ENCODE results near the gene PRKCH. TPM values are rescaled to one million over a fixed set of nuclear protein-coding genes. Genes with fewer than 3 reads are reported as not detected.

PRKCH gene
- total RNA-seq, 1 donor from 2014 or later = 14.5 TPM

DNA sequence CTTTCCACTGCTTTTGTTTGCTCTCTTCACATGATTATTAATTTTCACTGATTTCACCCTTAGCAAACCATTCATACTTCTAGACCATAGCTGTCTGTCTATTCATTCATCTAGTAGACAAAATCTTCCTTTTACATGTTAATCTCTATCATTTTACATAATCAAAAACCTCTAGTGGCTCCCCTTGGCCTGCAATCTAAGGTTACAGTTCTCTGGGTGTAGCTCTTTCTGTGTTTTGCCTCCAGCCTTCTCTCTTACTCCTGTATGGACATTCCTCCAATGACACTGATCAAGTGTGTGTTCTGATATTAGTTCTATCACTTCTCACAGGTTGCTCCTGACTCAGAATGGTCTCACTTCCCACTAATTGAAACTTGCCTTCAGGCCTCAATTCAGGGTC is 56.4 kb downstream of the PRKCH start:
- ATAC-seq (ENCODE audit: poor library complexity) = no peak
- intact Hi-C loops (cut with DNase I) = no loop called here

DNA sequence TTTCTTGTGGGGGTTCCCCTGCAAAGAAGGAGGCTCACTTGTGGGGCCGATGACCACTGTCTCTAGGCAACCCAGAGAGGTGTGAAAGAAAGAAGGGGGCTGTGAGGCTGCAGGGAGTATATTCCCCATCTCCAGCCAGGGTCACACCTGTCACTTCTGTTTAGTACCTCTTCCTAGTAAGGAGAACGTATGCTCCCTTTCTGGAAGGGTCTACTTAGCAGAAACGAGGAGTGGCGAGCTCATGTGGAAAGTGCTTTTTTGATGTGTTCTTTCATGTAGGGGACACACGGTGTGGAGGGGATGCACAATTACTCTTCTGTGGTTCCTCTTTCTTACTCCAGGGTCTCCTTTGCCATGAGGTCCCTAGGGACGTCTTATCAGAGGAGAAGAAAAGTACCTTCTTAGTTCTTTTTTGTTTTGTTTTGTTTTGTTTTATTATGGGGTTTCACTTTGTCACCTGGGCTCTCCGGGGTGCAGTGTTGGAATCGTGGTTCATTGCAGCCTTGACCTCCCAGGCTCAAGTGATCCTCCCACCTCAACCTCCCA is 58.3 kb downstream of the PRKCH start:
- DNase-seq = no peak
- intact Hi-C loops (cut with DNase I) = loop anchor here (10.0 kb wide), 1 partner anchor 55 kb away; no protein-coding TSS in a partner anchor
- ATAC-seq (ENCODE audit: poor library complexity) = no peak

More for the DNA sequence above, 56.4 kb downstream of the PRKCH start:
- DNase-seq = no peak

DNA sequence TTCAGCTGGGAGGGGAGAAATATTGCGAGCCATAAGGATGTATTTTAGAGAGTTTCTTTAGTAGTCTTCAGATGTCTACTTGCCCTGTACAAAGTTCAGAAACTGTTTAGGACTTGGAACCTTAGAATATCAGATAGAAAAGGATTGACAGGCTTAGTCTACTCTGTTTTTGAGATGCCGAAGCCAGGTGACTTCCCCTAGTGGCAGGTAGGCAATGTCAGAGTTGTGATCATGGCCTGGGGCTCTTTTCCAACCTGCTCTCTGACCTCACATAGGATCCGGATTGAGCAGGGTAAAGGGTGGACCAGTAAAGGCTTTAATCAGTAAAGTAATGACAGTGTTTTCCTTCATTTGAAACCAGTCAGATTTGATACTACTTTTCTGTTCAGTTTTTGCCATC is 59.6 kb downstream of the PRKCH start:
- no peak for DNase-seq
- no peak for ATAC-seq (ENCODE audit: poor library complexity)
- intact Hi-C loops (cut with DNase I) = loop anchor here (10.0 kb wide), 1 partner anchor 54 kb away; no protein-coding TSS in a partner anchor

DNA sequence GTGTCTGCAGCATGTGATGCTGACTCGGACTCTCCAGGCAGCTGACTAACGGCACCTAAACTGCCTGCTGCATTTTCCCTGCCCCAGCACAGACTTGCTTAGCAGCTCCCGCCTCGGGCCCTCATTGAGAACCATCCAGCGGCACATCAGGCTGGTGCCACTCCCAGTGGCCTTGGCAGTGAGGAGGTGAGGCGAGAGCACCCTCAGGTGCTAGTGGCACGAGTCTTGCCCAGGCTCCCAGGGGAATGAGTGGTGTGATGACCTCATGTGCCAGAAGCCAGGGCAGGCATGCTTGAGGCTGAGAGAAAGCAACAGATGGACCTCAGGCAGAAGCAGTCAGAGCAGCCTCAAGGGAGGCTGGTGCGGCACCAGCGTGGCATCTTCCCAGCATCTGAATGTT is 60.2 kb downstream of the PRKCH start:
- intact Hi-C loops (cut with DNase I) = loop anchor here (10.0 kb wide), 1 partner anchor 53 kb away; no protein-coding TSS in a partner anchor
- DNase-seq = no peak
- ATAC-seq (ENCODE audit: poor library complexity) = no peak

DNA sequence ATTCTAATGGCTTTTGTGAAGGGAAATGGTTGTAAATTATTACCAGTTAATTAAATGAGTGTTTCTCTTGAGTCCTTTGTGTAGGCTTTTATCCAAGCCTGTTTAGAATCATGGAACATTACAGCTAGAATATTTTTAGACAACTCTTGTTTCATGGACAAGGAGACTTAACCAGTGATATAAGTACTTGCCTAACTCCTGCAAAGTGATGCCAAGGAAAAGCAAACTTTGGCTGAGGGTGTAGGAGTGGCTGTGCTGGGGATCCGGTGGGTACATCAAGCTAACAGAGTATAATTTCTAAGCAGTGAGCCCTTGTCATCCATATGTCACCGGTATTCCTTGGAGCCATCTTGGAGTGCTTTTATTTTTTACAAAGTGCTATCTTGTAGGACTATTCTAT is 61.5 kb downstream of the PRKCH start:
- no peak for ATAC-seq (ENCODE audit: poor library complexity)
- intact Hi-C loops (cut with DNase I) = loop anchor here (10.0 kb wide), 1 partner anchor 52 kb away; no protein-coding TSS in a partner anchor

DNA sequence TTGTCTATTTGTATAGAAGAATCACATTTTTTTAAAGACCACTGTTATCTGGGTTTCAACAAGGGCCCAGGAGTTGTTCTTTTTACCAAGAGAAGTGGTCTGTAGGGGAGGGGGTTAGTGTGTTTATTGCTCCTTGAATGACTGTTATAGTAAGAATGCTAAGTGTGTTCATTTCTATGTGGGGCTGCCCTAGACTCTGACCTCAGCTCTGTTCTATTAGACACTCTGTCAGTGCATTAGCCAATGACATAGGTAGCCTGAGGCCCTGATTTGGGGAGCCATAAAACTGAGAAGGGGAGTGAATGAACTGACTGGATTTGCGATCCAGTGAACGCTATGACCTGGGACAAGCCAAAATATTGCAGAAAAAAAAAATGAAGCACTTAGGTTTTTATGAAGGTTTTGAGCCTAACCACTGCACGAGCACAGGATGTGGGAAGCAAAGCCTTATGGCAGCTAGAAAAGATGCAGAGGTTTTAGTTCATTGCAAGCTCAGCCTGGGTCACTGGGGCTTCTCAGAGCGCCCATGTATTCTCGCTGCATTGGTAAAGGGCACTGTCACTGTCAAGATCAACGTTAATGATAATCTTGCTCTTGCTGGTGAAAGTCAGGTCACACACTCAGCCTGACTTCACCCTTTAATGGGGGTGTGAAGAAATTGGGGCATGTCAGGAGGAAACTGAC is 63.8 kb downstream of the PRKCH start:
- DNase-seq = no peak
- no peak for ATAC-seq (ENCODE audit: poor library complexity)
- intact Hi-C loops (cut with DNase I) = loop anchor here (10.0 kb wide), 1 partner anchor 50 kb away; no protein-coding TSS in a partner anchor

More for the DNA sequence above, 61.5 kb downstream of the PRKCH start:
- DNase-seq = no peak

DNA sequence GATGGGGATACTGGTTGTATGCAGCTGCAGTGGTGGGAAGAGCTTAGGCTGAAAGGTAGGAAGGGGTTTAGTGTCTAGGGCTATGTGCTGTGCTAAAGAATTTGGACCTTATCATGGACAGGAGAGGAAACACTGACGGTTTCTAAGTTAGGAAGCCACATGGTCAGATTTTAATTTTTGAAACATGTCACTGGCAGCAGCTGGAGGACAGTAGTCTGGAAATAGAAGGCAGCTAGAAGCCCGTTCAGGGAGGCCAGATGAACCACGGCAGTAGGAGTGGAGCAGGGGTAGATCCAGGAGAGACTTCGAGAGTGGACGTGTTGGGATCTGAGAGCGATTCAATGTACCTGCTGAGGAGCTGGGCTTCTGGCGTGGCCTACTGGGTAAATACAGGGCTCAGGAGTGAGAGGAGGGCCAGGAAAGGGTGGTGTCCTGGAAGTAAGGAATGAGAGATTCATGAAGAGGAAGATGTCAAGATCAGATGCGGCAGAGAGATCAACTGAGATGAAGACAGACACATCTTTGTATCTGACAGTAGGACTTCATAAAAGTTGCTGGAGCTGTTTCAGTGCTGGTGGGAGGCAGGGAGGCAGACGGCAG is 64.9 kb downstream of the PRKCH start:
- no peak for DNase-seq
- peak; percentile 62 for ATAC-seq (ENCODE audit: poor library complexity)
- intact Hi-C loops (cut with DNase I) = loop anchor here (10.0 kb wide), 1 partner anchor 49 kb away; no protein-coding TSS in a partner anchor

DNA sequence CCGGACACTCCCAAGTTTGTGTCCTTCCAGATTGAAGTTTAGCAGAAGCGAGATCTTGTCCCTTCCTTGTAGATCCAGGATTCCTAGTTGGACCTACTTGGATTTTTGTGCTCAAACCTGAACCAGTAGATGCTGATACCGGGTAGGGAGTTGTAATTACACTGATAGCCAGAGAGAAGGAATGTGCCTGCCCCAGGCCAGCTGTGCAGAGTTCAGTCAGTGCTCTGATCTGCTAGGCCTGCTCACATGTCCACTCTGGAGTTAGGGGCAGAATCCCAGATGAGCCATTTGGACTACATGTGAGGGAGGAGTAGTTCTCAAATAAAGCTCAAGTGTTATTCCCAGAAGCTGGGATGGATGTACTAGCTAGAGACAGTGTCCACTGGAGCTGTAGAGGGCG is 65.7 kb downstream of the PRKCH start:
- ATAC-seq (ENCODE audit: poor library complexity) (peak; percentile 45), DNase-seq (no peak)
- intact Hi-C loops (cut with DNase I) = loop anchor here (10.0 kb wide), 1 partner anchor 48 kb away; no protein-coding TSS in a partner anchor

DNA sequence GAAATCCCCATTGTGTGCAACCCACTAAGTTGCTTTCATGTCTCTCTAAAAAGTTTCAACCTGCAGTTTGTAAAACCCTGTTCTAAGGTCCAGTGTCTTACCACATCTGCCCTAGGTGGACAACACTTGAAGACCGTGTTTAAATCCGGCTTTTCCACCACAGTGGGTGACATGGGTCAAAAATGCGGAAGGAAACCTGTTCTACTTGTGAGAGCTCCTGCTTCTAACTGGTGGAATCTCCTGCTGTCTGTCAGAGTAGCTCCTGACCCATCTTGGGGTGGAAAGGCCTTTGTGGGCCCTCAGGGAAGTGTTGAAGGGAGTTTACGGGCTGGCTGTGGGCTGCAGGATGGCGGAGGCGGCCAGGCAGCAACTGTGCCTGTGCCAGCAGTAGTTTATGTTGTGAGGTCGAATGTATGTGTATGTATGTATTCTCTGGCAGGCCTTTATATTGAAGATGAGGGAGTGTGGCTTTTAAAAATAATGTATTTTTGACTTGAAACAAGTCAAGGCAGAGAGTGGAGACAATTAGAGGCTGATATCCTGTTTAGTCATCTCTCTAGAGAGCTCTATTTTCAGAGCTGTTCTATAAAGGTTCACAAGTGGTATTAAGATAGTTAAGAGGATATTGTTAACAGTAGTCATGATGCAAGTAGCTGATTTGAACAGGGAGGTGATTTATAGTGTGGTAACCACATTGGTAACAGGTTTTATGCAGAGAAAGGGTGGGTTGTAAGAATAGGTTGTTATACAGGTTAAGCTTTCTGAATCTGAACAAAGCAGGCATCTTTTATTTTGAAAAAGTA is 67.0 kb downstream of the PRKCH start:
- ATAC-seq (ENCODE audit: poor library complexity) (no peak), DNase-seq (no peak)
- intact Hi-C loops (cut with DNase I) = loop anchor here (10.0 kb wide), 1 partner anchor 46 kb away; no protein-coding TSS in a partner anchor

DNA sequence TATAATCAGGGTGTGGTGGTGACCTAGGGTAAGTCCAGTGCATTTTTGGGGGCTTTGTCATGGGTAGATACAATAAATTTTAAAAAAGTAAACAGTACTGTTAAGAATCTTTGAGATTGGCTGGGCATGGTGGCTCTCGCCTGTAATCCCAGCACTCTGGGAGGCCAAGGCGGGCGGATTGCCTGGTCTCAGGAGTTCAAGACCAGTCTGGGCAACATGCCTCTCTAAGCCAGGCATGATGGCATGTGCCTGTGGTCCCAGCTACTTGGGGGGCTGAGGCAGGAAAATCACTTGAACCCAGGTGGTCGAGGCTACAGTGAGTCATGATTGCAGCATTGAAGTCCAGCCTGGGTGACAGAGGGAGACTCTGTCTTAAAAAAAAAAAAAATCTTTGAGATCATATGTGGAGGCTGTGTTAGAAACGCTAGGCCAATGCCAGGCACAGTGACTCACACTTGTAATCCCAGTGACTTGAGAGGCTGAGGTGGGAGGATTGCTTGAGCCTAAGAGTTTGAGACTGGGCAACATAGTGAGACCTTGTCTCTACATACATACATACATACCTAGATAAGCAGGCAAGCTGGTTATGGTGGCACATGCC is 67.7 kb downstream of the PRKCH start:
- intact Hi-C loops (cut with DNase I) = loop anchor here (10.0 kb wide), 1 partner anchor 46 kb away; no protein-coding TSS in a partner anchor
- DNase-seq (no peak), ATAC-seq (ENCODE audit: poor library complexity) (no peak)

DNA sequence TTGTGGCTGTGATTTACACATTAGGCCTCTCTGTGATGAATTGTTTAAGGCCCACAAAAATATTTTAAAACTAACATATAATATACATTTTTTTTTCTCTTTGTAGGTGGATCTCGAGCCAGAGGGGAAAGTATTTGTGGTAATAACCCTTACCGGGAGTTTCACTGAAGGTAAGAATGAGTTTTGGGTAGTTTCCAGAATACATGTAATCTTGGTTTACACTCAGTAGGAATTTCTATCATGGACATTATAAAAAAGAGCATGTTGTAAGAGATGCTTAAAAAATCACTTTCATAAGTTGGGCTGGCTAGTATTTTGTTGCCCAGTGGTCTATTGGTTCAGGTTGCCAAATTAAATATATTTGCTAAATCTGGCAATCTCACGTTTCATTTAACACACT is 69.7 kb downstream of the PRKCH start:
- DNase-seq (no peak), ATAC-seq (ENCODE audit: poor library complexity) (no peak)
- intact Hi-C loops (cut with DNase I) = no loop called here

DNA sequence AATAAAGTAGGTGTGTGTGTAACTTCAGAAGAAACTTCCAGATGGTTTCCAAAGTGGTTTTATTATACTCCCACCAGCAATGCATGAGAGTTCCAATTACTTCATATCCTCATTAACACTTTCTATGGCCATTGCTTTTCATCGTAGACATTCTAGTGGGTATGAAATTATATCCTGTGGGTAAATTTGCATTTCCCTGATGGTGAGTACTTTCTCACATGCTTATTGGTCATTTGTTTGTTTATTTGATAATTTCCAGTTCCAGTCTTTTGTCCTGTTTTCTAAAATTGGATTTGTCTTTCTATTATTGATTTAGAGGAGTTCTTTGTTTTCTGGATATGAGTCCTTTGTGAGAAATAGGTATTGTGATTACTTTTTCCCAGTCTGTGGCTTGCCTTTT is 70.9 kb downstream of the PRKCH start:
- intact Hi-C loops (cut with DNase I) = no loop called here
- no peak for ATAC-seq (ENCODE audit: poor library complexity)
- no peak for DNase-seq

DNA sequence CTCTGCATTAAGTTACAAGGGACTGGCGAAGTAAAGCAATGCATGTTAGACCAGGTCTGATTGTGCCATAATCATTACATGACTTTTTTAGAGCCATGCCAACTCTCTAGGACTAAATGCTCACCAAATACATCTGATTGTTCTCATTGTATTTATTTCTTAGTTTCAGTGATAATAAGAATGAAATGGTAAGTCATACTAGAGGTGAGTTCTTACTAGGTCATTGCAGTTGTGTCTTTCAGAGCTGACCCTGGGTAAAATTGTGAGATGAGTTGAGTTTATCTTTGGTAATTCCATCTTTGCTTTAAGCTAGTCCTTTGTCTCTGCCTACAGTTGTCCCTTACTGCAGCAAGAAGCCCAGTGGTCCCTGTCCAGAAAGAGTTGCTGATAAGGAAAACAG is 73.2 kb downstream of the PRKCH start:
- intact Hi-C loops (cut with DNase I) = no loop called here
- no peak for DNase-seq
- ATAC-seq (ENCODE audit: poor library complexity) = no peak

DNA sequence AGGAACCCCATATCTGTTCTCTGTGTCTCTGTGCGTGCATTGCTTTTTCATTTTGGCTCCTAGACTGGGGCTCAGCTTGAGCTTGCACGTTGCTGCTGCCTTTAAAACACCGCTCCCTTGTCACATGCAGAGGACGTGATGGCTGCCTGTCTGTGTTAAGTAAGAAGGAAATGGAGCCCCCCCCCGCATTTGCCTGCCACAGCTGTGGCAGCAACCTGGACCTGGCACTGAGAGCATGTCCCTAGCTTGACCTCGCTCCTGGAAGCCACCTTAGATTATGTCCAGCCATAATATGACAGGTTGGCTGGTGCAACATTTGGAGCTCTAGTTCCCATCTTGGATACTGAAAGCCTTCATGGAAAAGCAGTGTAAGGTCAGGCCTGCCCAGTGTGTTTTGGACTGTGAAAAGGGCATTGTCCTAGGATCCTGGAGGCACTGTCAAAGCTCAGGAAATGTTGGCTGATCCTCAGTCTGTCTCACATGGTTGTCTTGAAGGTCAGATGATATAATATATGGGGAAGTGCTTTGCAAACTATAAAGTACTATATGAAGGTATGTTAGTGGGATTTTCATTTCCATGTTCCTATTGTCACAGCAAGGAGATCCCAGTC is 73.8 kb downstream of the PRKCH start:
- ATAC-seq (ENCODE audit: poor library complexity) = no peak

DNA sequence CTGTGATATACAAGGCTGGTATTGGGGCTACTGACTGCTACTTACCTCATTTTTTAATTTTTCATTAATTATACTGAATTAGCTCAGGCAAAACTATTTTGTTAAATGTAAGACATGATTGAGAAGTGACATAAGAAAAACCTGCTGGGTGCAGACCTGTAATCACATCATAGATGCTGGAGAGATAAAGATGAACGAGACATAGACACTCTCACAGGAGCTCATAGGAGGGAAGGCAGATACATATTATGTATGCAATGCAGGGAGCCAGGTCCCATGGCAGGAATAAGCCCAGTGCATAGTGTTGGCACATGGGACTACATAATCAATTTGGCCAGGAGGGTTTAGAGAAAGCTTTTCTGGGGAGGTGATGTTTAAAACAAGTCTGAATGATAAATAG is 74.9 kb downstream of the PRKCH start:
- DNase-seq (no peak), ATAC-seq (ENCODE audit: poor library complexity) (no peak)
- intact Hi-C loops (cut with DNase I) = no loop called here

More for the DNA sequence above, 73.8 kb downstream of the PRKCH start:
- DNase-seq = no peak
- intact Hi-C loops (cut with DNase I) = no loop called here

DNA sequence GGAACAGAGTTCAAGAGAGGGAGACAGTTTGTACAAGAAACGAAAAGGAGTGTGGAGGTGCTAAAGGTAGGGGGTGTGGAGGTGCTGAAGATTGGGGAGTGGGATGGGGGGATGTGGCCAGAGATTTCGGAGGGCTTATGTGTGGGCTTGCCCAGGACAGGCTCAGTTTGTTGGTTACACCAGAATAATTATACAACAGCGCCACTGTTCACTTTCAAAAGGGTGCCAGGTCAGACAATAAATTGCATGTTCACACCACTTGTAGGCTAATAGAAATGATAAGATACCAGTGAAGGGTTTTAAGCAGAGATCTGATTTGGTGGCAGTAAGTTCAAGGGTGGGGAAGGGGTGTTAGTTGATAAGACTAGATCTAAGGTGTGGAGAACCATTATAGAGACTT is 75.3 kb downstream of the PRKCH start:
- DNase-seq (no peak), ATAC-seq (ENCODE audit: poor library complexity) (no peak)
- intact Hi-C loops (cut with DNase I) = no loop called here

DNA sequence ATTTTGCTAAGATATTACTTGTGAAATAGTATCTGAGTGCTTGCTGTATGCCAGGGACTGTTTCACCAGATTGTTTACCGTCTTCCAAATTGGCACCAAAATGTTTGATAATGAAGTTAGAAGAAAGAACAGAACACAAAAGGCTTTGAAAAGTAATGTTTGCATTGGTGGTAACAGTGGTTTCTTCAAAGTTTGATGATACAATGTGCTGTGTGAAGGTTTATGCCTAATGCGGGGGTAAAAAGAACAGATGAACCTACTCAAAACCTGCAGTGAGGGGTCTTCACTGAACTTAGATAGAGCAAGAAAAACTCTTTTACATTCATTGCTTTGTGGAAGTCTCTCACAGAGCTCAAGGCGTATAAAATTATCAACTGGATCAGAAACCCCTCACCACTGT is 76.2 kb downstream of the PRKCH start:
- DNase-seq = no peak
- ATAC-seq (ENCODE audit: poor library complexity) = no peak
- intact Hi-C loops (cut with DNase I) = no loop called here

DNA sequence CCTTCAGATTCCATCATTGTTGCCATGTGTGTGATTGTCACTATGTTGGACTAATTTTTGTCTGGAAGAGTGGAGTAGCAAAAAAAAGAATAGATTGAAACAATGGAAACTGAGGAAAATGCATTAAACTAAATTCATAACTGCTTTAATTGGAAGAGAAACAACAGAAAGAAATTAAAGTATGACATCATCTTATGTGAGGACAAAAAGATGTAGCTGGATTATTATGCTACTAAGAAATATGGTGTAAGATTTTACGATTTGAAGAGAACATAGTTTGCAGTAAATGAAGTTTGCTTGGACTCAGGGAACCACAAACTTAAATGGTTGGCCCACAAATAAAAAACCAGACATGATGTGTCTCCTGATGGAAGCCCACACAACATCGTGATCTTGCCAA is 76.8 kb downstream of the PRKCH start:
- no peak for DNase-seq
- no peak for ATAC-seq (ENCODE audit: poor library complexity)
- intact Hi-C loops (cut with DNase I) = no loop called here
